Measurements from ENCODE around the gene CREB5. TPM values are rescaled to one million over a fixed set of nuclear protein-coding genes. Genes with fewer than 3 reads are reported as not detected.

CREB5 gene
- total RNA-seq, 1 experiment from 2014 or later, result 13.7 TPM

DNA sequence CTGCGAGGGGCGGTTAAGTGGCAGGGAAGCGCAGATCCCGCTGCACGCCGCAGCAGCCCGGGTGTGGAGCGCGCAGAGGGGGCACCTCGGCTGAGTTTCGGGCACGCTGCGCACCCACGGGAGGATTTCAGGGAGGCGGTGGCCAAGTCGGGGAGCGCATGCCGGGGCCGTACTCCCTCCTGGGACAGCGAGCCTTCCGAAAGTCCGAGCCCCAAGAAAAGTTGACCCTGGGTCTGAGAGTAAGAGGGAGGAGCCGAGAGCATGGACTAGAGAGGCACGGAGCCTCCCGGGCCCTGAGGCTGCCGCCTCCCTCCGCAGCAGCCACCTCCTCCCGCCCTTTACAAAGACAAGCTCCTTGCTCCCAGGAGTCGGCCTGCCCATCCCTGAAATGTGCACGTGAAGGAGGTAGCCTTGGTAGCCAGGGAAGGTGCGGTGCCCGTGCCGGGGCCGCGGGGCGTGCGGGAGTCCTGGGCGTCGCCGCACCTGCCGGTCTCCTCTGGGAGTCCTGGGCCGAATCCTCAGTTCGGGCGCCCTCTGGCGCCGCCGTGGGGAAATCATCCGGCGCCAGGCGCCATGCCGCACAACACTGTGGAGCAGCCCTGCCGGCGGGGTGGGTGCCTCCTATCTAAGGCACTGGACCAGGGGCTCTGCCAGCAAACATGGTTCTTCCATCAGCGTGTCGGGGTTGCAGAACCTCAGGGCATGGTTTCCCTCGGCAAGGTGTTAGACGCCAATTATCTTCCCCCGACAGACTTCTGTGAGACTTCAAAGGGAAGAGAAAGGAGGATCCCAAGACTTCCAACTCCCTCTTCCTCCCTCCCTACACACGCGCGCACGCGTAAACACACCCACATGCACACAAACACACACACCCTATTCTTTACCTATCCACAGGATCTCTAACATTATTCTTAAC lies 441.8 kb downstream of the CREB5 start:
- DNase-seq (ENCODE audit: low spot score), result peak; percentile 36

DNA sequence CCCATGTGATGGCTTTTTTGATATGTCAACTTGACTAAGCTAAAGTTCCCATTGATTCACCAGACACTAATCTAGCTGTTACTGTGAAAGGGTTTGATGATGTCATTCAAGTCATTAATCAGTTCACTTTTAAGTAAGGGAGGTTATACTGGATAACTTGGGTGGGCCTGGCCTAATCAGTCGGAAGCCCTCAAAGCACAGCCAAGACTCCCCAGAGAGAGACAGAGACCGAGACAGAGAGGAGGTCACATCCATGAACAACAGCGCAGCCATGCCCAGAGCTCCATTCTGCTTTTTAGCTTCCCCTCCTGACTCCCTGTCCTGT lies 442.4 kb downstream of the CREB5 start:
- no peak for DNase-seq (ENCODE audit: low spot score)

DNA sequence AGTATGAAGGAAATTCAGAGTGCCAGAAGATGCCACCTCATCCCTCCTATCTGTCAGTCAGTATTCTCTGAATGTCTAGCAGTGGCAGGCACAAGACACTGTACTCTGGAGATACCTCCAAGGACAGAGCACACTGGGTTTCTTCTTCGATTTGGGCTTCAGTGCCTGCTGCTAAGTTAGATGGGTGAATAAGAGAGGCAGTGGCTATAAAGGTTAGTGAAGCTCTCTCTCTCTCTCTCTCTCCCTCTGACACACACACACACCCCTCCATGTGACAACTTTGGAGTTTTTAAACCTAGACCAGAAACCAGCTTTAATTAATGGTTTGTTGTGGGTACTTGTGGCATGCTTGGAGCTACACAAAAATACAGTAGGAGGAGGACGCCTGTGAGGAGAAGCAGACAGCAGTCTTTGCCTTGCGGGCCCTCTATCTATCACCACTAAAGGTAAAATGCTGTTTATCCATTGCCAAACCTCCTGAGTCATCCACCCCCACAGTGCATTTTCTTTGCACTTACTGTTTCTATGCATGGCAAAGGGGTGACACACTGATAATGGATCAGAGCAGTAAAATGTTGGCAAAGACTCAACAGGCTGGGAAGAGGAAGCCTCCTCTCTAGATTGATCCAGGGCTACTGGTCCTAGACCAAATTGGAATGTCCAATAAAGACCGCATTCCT lies 443.4 kb downstream of the CREB5 start:
- peak; percentile 93 for DNase-seq (ENCODE audit: low spot score)

DNA sequence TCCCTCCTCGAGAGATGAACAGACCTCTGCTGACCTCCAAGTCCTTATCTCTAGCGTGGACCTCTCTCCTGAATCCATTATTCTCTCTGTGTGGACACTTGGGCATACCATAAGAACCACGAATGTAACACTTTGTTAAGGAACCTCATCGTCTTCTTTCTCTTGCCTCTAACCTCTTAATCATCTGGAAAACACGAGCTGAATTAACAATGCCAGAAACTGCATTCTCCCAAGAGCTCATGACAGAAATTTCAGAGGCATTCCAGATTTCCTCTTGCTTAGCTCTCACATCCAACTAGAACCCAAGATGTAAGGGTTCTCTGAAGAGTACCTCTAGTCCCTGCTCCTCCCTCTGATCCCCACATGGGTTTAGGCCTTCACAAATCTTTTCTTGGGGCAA lies 444.3 kb downstream of the CREB5 start:
- DNase-seq (ENCODE audit: low spot score), result no peak

DNA sequence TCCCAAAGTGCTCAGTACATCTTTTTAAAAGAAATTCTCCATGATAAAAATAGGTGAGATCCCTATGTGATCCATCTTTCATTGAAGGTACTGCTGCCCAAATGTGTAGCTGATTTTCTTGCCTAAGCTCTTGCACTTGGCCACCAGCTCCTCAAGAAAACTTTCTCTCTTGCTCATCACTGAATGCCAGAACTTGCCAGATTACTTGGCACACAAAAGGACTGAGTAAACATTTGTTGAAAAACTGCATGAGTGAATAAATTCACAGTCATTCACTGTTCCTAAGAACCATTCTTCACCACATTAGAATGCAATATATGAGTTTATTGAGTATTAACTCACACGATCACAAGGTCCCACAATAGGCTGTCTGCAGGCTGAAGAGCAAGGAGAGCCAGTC lies 445.9 kb downstream of the CREB5 start:
- DNase-seq (ENCODE audit: low spot score), result no peak

DNA sequence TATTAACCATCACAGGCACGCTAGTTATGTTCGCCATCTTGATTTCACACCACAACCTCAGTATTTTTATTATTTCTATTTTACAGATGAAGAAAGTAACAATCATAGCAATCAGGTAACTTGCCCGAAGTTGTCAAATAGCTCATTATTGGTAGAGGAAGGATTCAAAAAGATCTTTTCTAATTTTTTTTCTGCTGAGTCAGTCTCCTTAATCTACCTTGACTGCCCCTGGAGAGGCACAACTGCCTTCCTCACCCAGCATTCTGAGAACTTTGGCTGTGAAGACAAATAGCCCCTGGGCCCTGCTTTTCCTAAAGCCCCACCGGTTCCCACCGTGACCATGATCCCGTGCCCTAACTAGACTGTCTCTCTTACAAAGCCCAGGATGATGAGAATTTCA lies 446.6 kb downstream of the CREB5 start:
- DNase-seq (ENCODE audit: low spot score), result no peak

DNA sequence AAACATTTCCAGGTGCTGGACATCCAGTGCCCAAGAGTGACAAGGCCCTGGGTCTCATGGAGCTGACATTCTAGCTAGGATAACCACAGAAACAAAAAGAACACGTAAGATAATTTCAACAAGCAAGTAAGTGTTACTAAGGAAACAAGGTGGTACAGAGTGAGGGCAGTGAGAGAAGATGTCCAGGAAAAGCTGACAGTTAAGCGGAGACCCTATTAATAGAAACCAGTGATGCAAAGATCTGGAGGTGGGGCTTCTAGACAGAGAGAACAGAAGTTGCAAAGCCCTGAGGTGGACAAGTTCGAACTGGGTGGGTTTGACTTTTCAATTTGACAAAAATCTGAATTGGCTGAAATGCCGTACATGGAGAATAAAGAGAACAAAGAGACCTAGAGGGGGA lies 449.5 kb downstream of the CREB5 start:
- no peak for DNase-seq (ENCODE audit: low spot score)

DNA sequence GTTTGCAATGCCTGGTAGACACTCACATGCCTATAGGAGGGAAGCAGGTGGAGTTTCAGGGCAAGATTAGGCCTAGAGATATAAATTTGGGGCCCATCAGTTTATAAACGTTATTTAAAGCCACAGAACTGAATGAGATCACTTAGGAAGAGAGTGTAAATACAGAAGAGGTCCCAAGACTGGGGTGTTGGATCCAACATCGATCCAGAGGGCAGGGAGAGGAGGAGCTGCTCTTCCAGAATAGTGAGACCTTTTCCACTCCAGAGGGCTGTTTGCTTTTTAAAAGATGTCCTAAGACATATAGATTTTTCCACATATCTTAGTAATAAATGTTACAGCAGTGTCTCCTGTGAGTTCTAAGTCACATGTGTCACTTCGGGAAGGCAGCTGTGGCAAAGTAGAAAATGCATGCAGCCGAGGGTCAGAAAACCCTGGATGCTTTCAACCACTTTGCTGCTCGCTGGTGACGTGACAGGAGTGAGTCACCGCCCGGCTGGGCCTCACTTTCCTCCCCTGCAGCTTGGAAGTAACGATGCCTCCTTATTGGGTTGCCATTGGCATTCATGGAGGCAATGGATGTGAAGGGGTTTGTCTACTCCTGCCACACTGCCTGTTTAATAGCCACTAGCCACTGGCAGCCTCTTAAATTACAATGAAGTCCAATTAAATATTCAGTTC lies 450.4 kb downstream of the CREB5 start:
- DNase-seq (ENCODE audit: low spot score), result peak; percentile 67

DNA sequence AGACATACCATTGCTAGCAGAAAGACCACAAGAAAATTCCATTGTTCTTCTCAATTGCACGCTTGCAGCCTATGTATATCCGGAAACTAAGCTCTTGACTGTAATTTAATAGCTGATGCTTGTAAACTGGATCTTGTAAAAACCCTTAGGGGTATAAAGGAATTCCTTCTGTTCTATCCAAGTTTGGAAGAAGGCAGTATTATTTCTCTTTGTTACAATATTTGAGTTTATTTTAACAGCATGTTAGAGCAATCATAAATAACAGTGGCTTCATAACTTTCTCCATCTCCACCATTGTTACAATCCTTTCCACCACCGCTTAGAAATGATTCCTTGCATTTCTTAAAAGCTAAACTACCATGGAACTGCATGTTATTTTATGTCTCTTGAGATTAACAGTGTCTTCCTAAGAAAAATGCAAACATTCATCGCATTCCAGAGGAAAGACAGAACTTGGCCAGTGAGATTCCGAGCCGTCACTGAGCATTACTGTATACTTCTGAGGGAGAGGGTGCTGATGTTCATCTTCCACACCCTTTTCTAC lies 453.4 kb downstream of the CREB5 start:
- peak; percentile 80 for DNase-seq (ENCODE audit: low spot score)

DNA sequence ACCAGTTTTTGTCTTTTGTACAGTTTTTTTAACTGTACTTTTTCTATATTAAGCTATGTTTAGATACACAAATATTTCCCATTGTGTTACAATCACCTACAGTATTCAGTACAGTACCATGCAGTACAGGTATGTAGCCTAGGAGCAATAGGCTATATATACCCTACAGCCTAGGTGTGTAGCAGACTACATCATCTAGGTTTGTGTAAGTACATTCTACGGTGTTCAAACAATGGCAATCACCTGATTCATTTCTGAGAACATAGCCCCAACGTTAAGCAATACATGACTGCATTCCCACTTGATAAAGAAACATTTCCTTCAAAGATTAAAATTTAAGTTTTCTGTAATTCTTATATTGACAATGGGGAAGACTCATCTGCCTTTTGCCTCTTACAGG lies 456.4 kb downstream of the CREB5 start:
- no peak for DNase-seq (ENCODE audit: low spot score)

DNA sequence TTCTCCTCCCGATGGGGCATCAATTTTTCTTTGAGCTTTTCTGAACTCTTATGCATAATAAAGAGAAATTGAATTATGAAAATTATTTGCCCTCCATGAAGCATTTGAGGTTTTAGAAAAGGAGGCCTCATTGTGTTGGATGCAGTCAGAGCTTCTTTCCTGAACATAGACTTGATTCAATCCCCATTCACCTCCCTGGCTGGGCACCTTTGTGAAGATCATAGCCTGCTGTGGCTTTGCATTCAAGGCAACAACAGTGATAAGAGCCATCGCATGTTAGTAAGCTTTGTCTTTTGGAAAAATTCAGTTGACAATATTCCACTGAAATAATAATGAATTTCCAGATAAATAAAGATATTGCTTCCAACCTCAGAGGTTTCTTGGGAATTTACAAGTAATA lies 458.8 kb downstream of the CREB5 start:
- DNase-seq (ENCODE audit: low spot score), result no peak

DNA sequence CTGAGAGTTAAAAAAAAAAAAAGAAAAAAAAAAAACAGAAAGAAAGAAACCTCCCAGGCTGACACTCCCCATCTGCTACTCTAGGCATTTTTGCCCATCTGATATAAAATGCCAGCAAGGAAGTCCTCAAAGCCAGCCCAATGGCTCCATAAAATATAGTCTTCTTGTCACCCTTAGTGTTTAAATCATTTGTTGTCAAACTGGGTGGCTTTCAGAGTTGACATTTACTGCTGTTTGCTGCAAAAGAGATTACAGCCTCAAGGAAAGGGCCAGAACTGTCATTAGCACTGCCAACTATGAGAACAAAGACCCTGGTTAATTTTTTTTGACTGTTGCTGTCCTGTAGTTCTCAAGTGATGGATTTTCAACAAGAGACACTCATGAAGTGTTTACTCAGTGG lies 459.3 kb downstream of the CREB5 start:
- DNase-seq (ENCODE audit: low spot score), result no peak

DNA sequence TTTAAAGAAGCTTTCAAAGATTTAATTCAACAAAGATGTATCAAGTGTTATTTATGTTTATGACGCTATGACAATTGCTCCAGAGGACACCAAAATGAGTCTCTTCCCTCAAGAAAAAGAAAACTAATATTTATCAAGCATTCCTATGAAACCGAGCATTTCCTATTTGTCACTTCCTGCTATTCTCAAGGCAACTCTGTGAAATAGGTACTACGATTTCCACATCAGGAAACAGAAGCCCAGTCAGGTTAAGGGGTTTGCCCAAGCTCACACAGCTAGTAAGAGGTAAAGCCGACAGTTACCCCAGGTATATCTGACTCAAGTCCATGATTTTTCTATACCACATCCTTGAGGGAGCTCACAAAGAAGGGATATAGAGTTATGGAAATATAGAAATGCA lies 459.9 kb downstream of the CREB5 start:
- no peak for DNase-seq (ENCODE audit: low spot score)

DNA sequence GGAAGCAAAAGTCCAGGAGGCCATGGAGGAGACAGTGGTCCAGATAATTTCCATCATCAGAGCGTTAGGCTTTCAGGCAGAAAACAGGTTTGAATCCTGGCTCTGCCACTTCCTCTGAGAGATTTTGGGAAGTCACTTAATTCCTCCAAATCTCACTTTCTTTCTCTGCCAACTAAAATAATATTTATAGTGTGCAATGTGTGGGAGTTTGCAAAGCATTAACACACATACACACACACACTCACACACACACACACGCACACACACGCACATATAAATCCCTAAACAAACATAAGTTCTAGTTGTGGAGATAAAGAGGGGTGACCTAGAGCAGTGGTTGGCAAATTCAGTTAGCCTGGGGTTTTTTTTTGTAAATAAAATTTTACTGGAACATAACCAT lies 461.0 kb downstream of the CREB5 start:
- peak; percentile 57 for DNase-seq (ENCODE audit: low spot score)

DNA sequence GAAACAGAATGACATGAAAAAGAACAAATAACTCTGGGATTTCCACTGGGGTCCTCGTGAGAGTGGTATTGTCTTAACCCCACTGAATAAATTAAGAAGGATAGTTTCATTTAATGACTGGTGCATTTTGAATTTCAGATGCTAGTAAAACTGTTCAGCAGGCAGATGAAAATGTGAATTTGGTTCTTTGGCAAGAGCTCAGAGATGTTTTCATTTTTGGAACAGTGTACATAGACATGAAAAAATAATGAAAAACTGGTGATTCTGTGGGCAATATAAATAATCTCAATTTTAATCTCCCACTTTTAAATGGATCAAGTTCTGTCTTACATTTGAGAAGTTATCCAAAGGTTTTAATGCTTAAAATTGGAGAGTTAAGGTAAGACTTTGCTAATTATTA lies 461.7 kb downstream of the CREB5 start:
- DNase-seq (ENCODE audit: low spot score), result no peak

Other genes with a start within 250 kb of the CREB5 start
- gene JAZF1, start 231.7 kb upstream of the CREB5 start, total RNA-seq (2014; rRNA removed; shearing (Covaris generic)), result 13.3 and 20.6 TPM in 2 replicates